Measurements from ENCODE around the gene TENT4B.

TENT4B gene

GRCh38 chr16:50201787-50202186 is 48.7 kb downstream of the TENT4B start:
- Mint-ChIP-seq H3K27me3 (ENCODE audit: low read depth) (no peaks in the 10 kb centered on the region), H3K27ac (no peak overlapping the region), H3K36me3 (ENCODE audit: low read depth) (peaks cover 12% of the 10 kb centered on the region), H3K4me3 (no peak overlapping the region), H3K4me1 (peaks cover 31% of the 10 kb centered on the region), H3K9me3 (no peaks in the 10 kb centered on the region)
- TF ChIP-seq CTCF (IDR thresholded peaks at IDR 0.05; ENCODE audit: unreplicated experiment in 3 of 3) = no peak

- Mint-ChIP-seq H3K9me3 (no peaks in the 10 kb centered on the region), H3K27me3 (ENCODE audit: low read depth) (no peaks in the 10 kb centered on the region), H3K4me1 (peaks cover 36% of the 10 kb centered on the region)
Measured at GRCh38 chr16:50202926-50203624, 50.0 kb downstream of the TENT4B start.

GRCh38 chr16:50203681-50204080 is 50.6 kb downstream of the TENT4B start:
- Mint-ChIP-seq H3K36me3 (ENCODE audit: low read depth) (peaks cover 6% of the 10 kb centered on the region), H3K9me3 (no peaks in the 10 kb centered on the region), H3K27me3 (ENCODE audit: low read depth) (no peaks in the 10 kb centered on the region), H3K4me3 (no peak overlapping the region), H3K4me1 (peaks cover 42% of the 10 kb centered on the region), H3K27ac (peak overlapping the region in 2 of 3 experiments; percentile 1 to 13)
- TF ChIP-seq CTCF (IDR thresholded peaks at IDR 0.05; ENCODE audit: unreplicated experiment in 3 of 3) = no peak

More at GRCh38 chr16:50202926-50203624, 50.0 kb downstream of the TENT4B start:
- H3K4me3 Mint-ChIP-seq = no peak overlapping the region
- no peak for TF ChIP-seq CTCF (IDR thresholded peaks at IDR 0.05; ENCODE audit: unreplicated experiment in 3 of 3)
- H3K27ac Mint-ChIP-seq = peak overlapping the region; percentile 42 to 78 (median 74)
- H3K36me3 Mint-ChIP-seq (ENCODE audit: low read depth) = peaks cover 8% of the 10 kb centered on the region

DNA sequence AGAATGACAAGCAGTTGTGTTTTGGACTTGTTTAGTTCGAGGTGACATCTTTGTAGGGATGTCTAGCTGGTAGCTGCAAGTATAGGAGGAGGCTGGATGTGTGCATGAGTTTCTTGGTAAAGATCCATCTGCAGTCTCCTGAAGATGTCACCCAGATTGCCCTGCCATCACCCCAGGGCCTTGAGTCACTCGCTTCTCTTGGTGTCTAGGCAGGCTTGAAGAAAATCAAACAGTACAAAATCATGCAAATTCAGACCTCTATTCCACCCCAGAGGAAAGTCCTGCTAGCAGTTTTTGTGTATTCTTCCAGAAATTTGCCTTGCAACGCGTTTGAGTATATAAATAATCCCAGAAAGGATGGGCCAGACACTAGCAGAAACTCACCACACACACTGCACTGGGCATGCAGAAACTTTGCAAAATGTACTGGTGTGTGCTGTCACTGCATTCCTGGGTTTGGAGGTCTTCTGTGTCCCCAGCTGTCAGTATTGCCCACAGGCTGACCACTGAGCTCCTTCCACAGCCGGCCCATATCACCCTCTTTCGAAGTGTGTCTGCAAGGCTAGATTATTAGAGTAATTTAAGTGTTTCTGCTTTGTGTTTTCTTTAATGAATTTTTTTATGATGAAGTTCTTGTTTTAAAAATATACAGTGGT is 51.5 kb downstream of the TENT4B start:
- TF ChIP-seq CTCF (IDR thresholded peaks at IDR 0.05; ENCODE audit: unreplicated experiment in 3 of 3) = no peak
- no peak overlapping the region for H3K4me3 Mint-ChIP-seq
- H3K9me3 Mint-ChIP-seq = no peaks in the 10 kb centered on the region
- no peaks in the 10 kb centered on the region for H3K36me3 Mint-ChIP-seq (ENCODE audit: low read depth)
- H3K4me1 Mint-ChIP-seq = peaks cover 47% of the 10 kb centered on the region
- peak overlapping the region; percentile 1 to 67 (median 40) for H3K27ac Mint-ChIP-seq
- no peaks in the 10 kb centered on the region for H3K27me3 Mint-ChIP-seq (ENCODE audit: low read depth)

- Mint-ChIP-seq H3K27me3 (ENCODE audit: low read depth) (no peaks in the 10 kb centered on the region), H3K27ac (peak overlapping the region in 1 of 3 experiments; percentile 38), H3K4me1 (peaks cover 56% of the 10 kb centered on the region), H3K36me3 (ENCODE audit: low read depth) (peaks cover 4% of the 10 kb centered on the region), H3K9me3 (no peaks in the 10 kb centered on the region), H3K4me3 (no peak overlapping the region)
- TF ChIP-seq CTCF (IDR thresholded peaks at IDR 0.05; ENCODE audit: unreplicated experiment in 3 of 3) = no peak
Measured at GRCh38 chr16:50207652-50208051, 54.5 kb downstream of the TENT4B start.
